Astrocyte of the cerebellum (primary cell): ENCODE data around the gene NOC2L.
"Not testable (repeated sequence)": the region's sequence is repeated elsewhere in the genome, so short reads cannot be mapped to it uniquely, and the experiment has no call there.

ENCODE experiments used
- DNase-seq: peaks from one replicate; pipeline ENCODE4 v3.0.0-alpha.2; 2011; ENCODE audit warnings: low read depth
- H3K4me3 ChIP-seq: 2 replicates; pipeline ENCODE4 v1.5.1; 2011; ENCODE audit warnings: mild to moderate bottlenecking, low read depth, low read length, moderate library complexity
- in situ Hi-C: cut with HindIII; loops from 2 replicates; pipeline ENCODE4 v1.10.0; 2017; ENCODE audit warnings: low sequenced_read_pairs
- TF ChIP-seq, protein P1 (sequence below): IDR thresholded peaks from 2 replicates; pipeline ENCODE4 v1.5.1; 2012; ENCODE audit warnings: low read length, low read depth, moderate library complexity, mild to moderate bottlenecking; ENCODE audit errors: missing control alignments

NOC2L gene

GRCh38 chr1:899636-900317 lies 59.3 kb downstream of the NOC2L start:
- in situ Hi-C loops = no loop called here
- TF ChIP-seq, protein P1, sequence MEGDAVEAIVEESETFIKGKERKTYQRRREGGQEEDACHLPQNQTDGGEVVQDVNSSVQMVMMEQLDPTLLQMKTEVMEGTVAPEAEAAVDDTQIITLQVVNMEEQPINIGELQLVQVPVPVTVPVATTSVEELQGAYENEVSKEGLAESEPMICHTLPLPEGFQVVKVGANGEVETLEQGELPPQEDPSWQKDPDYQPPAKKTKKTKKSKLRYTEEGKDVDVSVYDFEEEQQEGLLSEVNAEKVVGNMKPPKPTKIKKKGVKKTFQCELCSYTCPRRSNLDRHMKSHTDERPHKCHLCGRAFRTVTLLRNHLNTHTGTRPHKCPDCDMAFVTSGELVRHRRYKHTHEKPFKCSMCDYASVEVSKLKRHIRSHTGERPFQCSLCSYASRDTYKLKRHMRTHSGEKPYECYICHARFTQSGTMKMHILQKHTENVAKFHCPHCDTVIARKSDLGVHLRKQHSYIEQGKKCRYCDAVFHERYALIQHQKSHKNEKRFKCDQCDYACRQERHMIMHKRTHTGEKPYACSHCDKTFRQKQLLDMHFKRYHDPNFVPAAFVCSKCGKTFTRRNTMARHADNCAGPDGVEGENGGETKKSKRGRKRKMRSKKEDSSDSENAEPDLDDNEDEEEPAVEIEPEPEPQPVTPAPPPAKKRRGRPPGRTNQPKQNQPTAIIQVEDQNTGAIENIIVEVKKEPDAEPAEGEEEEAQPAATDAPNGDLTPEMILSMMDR = no peak
- no peak for DNase-seq
- no peak overlapping the region for H3K4me3 ChIP-seq

- in situ Hi-C loops = not testable (repeated sequence)
These were observed 61.1 kb downstream of the NOC2L start for GRCh38 chr1:897951-898350.

DNA sequence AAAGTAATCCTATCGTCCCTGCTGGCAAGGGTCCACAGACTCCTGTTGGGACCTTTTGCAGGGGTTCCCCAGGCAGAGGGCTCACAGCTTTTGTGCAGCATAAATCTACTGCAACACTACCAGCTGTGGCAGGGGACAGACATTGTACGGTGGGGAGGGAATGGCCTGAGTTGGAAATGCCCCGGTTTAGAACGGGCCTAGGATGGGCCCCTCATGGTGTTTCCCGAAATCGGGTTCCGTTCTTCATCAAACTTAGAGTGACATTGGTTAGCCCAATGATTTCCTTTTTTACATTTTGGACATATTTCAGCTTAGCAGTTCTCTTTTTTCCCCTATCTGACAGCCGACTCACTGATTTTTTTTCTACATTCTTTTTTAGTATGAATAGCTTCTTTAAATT lies 61.8 kb downstream of the NOC2L start:
- H3K4me3 ChIP-seq = no peak overlapping the region
- TF ChIP-seq, protein P1 = no peak
- in situ Hi-C loops = no loop called here
- no peak for DNase-seq

More at GRCh38 chr1:897951-898350, 61.1 kb downstream of the NOC2L start:
- not testable (repeated sequence) for DNase-seq, H3K4me3 ChIP-seq
